ENCODE results near the gene DCTPP1.

Gene DCTPP1

GRCh38 chr16:30446203-30446595 lies 16.4 kb upstream of the DCTPP1 start:
- no peak for DNase-seq

GRCh38 chr16:30445408-30446202 lies 15.8 kb upstream of the DCTPP1 start, which contains the start of gene SEPHS2:
Gene SEPHS2, minus strand, starts transcription at chr16:30445874. Its CDS starts 147 bp downstream, at chr16:30445727.
- peak; percentile 95 for DNase-seq

GRCh38 chr16:30445149-30445407 lies 15.2 kb upstream of the DCTPP1 start:
- DNase-seq = no peak

- DNase-seq = no peak
Measured at GRCh38 chr16:30444231-30445148, 14.7 kb upstream of the DCTPP1 start.

- DNase-seq = no peak
Measured at GRCh38 chr16:30443631-30444030, 13.8 kb upstream of the DCTPP1 start.

GRCh38 chr16:30439720-30440348 lies 10.0 kb upstream of the DCTPP1 start:
- no peak for DNase-seq

- DNase-seq = no peak
Measured at GRCh38 chr16:30438835-30439234, 9.0 kb upstream of the DCTPP1 start.

- no peak for DNase-seq
Measured at GRCh38 chr16:30437511-30438046, 7.7 kb upstream of the DCTPP1 start.

- DNase-seq = no peak
Measured at GRCh38 chr16:30434852-30435251, 5.0 kb upstream of the DCTPP1 start.

- no peak for DNase-seq
Measured at GRCh38 chr16:30430428-30430970, 669 bp upstream of the DCTPP1 start.

- DNase-seq = no peak
Measured at GRCh38 chr16:30429418-30429677, 482 bp downstream of the DCTPP1 start.

GRCh38 chr16:30428055-30428454 lies 1.8 kb downstream of the DCTPP1 start:
- no peak for DNase-seq

GRCh38 chr16:30421010-30421409 lies 8.8 kb downstream of the DCTPP1 start:
- no peak for DNase-seq

GRCh38 chr16:30418350-30419181 lies 11.3 kb downstream of the DCTPP1 start:
- DNase-seq = no peak

GRCh38 chr16:30417529-30418349 lies 12.1 kb downstream of the DCTPP1 start:
- DNase-seq = peak; percentile 93

- no peak for DNase-seq
Measured at GRCh38 chr16:30416624-30417528, 13.0 kb downstream of the DCTPP1 start.

- DNase-seq = no peak
Measured at GRCh38 chr16:30416047-30416603, 13.7 kb downstream of the DCTPP1 start.

GRCh38 chr16:30414159-30414558 lies 15.7 kb downstream of the DCTPP1 start:
- DNase-seq = no peak

GRCh38 chr16:30413112-30413806 lies 16.6 kb downstream of the DCTPP1 start:
- no peak for DNase-seq
